IMR-90 (cell line): ENCODE data around the gene PLPP6. TPM values are rescaled to one million over a fixed set of nuclear protein-coding genes. Genes with fewer than 3 reads are reported as not detected.

Experiments used
- ATAC-seq: fragments of 200-7000 bp; cut with Tn5 transposase; 2 replicates; pipeline ENCODE4 v1.9.1; 2020; ENCODE audit warnings: low read depth, mild to moderate bottlenecking, moderate library complexity
- BruUV-seq: library from RNA; stranded (reverse); fragments of 400-500 nt; replicated peaks from 2 replicates; lab custom pipeline; 2021; lab: Mats Ljungman, UMichigan
- CTCF ChIA-PET: fragments of 300-600 bp; formaldehyde crosslinking; extraction: SDS; loops from one replicate; lab custom pipeline; 2021; ENCODE audit warnings: antibody characterized with exemption; lab: Yijun Ruan, JAX
- POLR2A ChIA-PET: fragments of 300-600 bp; sonication (Branson Sonifier 250); formaldehyde crosslinking; loops from one replicate; lab custom pipeline; 2022; ENCODE audit warnings: antibody characterized with exemption; ENCODE audit not compliant: unreplicated experiment; lab: Charles Lee
- DNase-seq: peaks from one replicate; pipeline ENCODE4 v3.0.0; 2013
- H2AFZ ChIP-seq: replicated peaks from 2 replicates; pipeline ENCODE3; 2013; ENCODE audit warnings: low read length, mild to moderate bottlenecking; ENCODE audit not compliant: poor library complexity
- H2AK5ac ChIP-seq: 2 replicates; pipeline ENCODE4 v1.6.1; 2013; ENCODE audit warnings: low read depth, low read length, inconsistent platforms
- H2AK9ac ChIP-seq: replicated peaks from 2 replicates; pipeline ENCODE3; 2013; ENCODE audit warnings: mild to moderate bottlenecking, low read depth, low read length, moderate library complexity; ENCODE audit not compliant: poor library complexity
- H2BK120ac ChIP-seq: 2 replicates; pipeline ENCODE4 v1.6.1; 2013; ENCODE audit warnings: low read depth, low read length, inconsistent platforms
- H2BK15ac ChIP-seq: 3 replicates; pipeline ENCODE4 v1.6.1; 2013; ENCODE audit warnings: low read depth, low read length, inconsistent platforms
- H2BK20ac ChIP-seq: 2 replicates; pipeline ENCODE4 v1.6.1; 2013; ENCODE audit warnings: low read depth, mild to moderate bottlenecking, inconsistent platforms, low read length, moderate library complexity
- H2BK5ac ChIP-seq: 2 replicates; pipeline ENCODE4 v1.6.1; 2013; ENCODE audit warnings: mild to moderate bottlenecking, low read depth, low read length, inconsistent platforms; ENCODE audit not compliant: poor library complexity, severe bottlenecking
- H3K14ac ChIP-seq: replicated peaks from 2 replicates; pipeline ENCODE4 v1.6.1; 2013; ENCODE audit warnings: low read depth, low read length, inconsistent platforms
- H3K18ac ChIP-seq: 2 replicates; pipeline ENCODE4 v1.6.1; 2013; ENCODE audit warnings: low read depth, low read length, control low read depth
- H3K23ac ChIP-seq: 2 replicates; pipeline ENCODE4 v1.6.1; 2013; ENCODE audit warnings: low read depth, low read length, inconsistent platforms
- H3K27ac ChIP-seq: 2 replicates; pipeline ENCODE4 v1.5.1; 2013; ENCODE audit warnings: mild to moderate bottlenecking, control low read depth, low read length; ENCODE audit not compliant: insufficient read depth
- H3K27me3 ChIP-seq: 2 replicates; pipeline ENCODE4 v1.6.1; 2013; ENCODE audit warnings: low read length; ENCODE audit not compliant: control insufficient read depth, insufficient read depth
- H3K36me3 ChIP-seq: 2 replicates; pipeline ENCODE4 v1.6.1; 2013; ENCODE audit warnings: low read length, mixed read lengths; ENCODE audit not compliant: control insufficient read depth, insufficient read depth
- H3K4ac ChIP-seq: 2 replicates; pipeline ENCODE4 v1.6.1; 2013; ENCODE audit warnings: low read depth, low read length, inconsistent platforms
- H3K4me1 ChIP-seq: 2 replicates; pipeline ENCODE4 v1.6.1; 2013; ENCODE audit warnings: low read length, mixed read lengths; ENCODE audit not compliant: control insufficient read depth, insufficient read depth
- H3K4me2 ChIP-seq: 2 replicates; pipeline ENCODE4 v1.6.1; 2013; ENCODE audit warnings: low read depth, mild to moderate bottlenecking, control low read depth, low read length, moderate library complexity
- H3K4me3 ChIP-seq: 2 replicates; pipeline ENCODE4 v1.5.1; 2013; ENCODE audit warnings: low read depth, mild to moderate bottlenecking, control low read depth, low read length, moderate library complexity; ENCODE audit not compliant: insufficient read depth
- H3K56ac ChIP-seq: 2 replicates; pipeline ENCODE4 v1.6.1; 2013; ENCODE audit warnings: low read length, inconsistent platforms; ENCODE audit not compliant: insufficient read depth; ENCODE audit errors: extremely low read depth
- H3K79me1 ChIP-seq, 2 experiments: 2 replicates each; pipeline ENCODE4 v1.6.1; 2013; ENCODE audit warnings: low read length in 2 of 2, inconsistent platforms in 1 of 2, low read depth in 1 of 2
- H3K9ac ChIP-seq: 2 replicates; pipeline ENCODE4 v1.6.1; 2013; ENCODE audit warnings: low read depth, low read length, control low read depth
- H3K9me1 ChIP-seq: 2 replicates; pipeline ENCODE4 v1.6.1; 2013; ENCODE audit warnings: low read length, inconsistent platforms; ENCODE audit not compliant: insufficient read depth
- H3K9me3 ChIP-seq: 2 replicates; pipeline ENCODE4 v1.6.1; 2013; ENCODE audit warnings: low read length; ENCODE audit not compliant: control insufficient read depth, insufficient read depth
- H4K20me1 ChIP-seq: 2 replicates; pipeline ENCODE4 v1.6.1; 2013; ENCODE audit warnings: low read length, inconsistent platforms; ENCODE audit not compliant: insufficient read depth
- H4K5ac ChIP-seq: 2 replicates; pipeline ENCODE4 v1.6.1; 2013; ENCODE audit warnings: mild to moderate bottlenecking, low read depth, low read length, control low read depth
- H4K8ac ChIP-seq, 2 experiments: 2 replicates each; pipeline ENCODE4 v1.6.1; 2013; ENCODE audit warnings: low read depth in 2 of 2, low read length in 2 of 2, control low read depth in 1 of 2, inconsistent platforms in 1 of 2
- H4K91ac ChIP-seq: 2 replicates; pipeline ENCODE4 v1.6.1; 2013; ENCODE audit warnings: low read depth, low read length, inconsistent platforms; ENCODE audit not compliant: insufficient read depth
- CEBPB ChIP-seq: IDR thresholded peaks from 2 replicates; pipeline ENCODE4 v1.6.1; 2012; ENCODE audit warnings: low read depth, low read length, improper control_type of control experiment
- RAD21 ChIP-seq: IDR thresholded peaks from 2 replicates; pipeline ENCODE4 v1.6.1; 2012; ENCODE audit warnings: low read length, improper control_type of control experiment
- WGBS, 2 experiments: methylation state at CpG; one replicate each; pipeline versions ENCODE4 v1.1.5 to v1.1.7; 2013; ENCODE audit warnings: missing lambda C conversion rate in 2 of 2; ENCODE audit not compliant: insufficient read length in 1 of 2; ENCODE audit errors: extremely low coverage in 2 of 2; 5-methylcytosine and 5-hydroxymethylcytosine counted together
- dilution Hi-C: fragments of 300-500 bp; cut with HindIII; formaldehyde crosslinking; loops from one replicate; pipeline ENCODE4 v1.14.3; 2018; ENCODE audit warnings: low sequenced_read_pairs; ENCODE audit not compliant: unreplicated experiment
- in situ Hi-C: fragments of 300-500 bp; cut with MboI; formaldehyde crosslinking; loops from 3 replicates; pipeline ENCODE4 v1.14.3; 2019; ENCODE audit warnings: low sequenced_read_pairs, inconsistent platforms, mixed read lengths
- intact Hi-C: fragments of 100-400 bp; cut with micrococcal nuclease; formaldehyde crosslinking; loops from 2 replicates; pipeline ENCODE4 v1.10.0; 2022
- polyA plus RNA-seq, 3 experiments: library from polyadenylated mRNA; depleted of rRNA; stranded (reverse); fragments of >200 nt; gene quantifications; 2 replicates each; pipeline ENCODE4 v1.2.3, GENCODE V29; 2012; ENCODE audit warnings: low replicate concordance in 1 of 3
- total RNA-seq: library from RNA; depleted of rRNA; stranded (reverse); fragments of >200 nt; gene quantifications from 2 replicates; pipeline ENCODE4 v1.2.3, GENCODE V29; 2012

PLPP6 gene
- total and polyA plus RNA-seq, 2 of the 4 experiments (the other 2 are of a cell fraction), result 3.4 to 5.9 TPM

- no peak overlapping the region for H3K4me3 ChIP-seq
- H3K23ac ChIP-seq, result no peak overlapping the region; the same call in 1 of the 2 replicates
- H2BK120ac ChIP-seq, result no peak overlapping the region
- H2AK5ac ChIP-seq, result no peak overlapping the region
- H3K4ac ChIP-seq, result no peak overlapping the region
- no peaks in the 10 kb centered on the region for H3K9me3 ChIP-seq
- no peak overlapping the region for H3K27ac ChIP-seq
- H2BK5ac ChIP-seq, result no peak overlapping the region
- H3K27me3 ChIP-seq, result no peaks in the 10 kb centered on the region
- H4K91ac ChIP-seq, result no peak overlapping the region
- H3K9ac ChIP-seq, result no peak overlapping the region
- H3K18ac ChIP-seq, result no peak overlapping the region
- H3K9me1 ChIP-seq, result peaks cover 10% of the 10 kb centered on the region
- peaks cover 10 to 56% of the 10 kb centered on the region in 2 experiments for H3K79me1 ChIP-seq
- no peak overlapping the region for H2AFZ ChIP-seq
- in situ Hi-C loops (loop anchor here (25.0 kb wide), 1 partner anchor 577 kb away; no protein-coding TSS in a partner anchor), intact Hi-C loops (no loop called here), dilution Hi-C loops (no loop called here)
- no peak overlapping the region for H2BK20ac ChIP-seq
- H3K36me3 ChIP-seq, result peaks cover 24% of the 10 kb centered on the region
- ChIA-PET POLR2A (no interaction called here), CTCF (no interaction called here)
- H2BK15ac ChIP-seq, result no peak overlapping the region
- no CpG with 5 or more reads among the region's 2 CpGs for WGBS, 2 experiments
- no peak for TF ChIP-seq CEBPB
- TF ChIP-seq RAD21, result no peak
- no peak overlapping the region for H3K14ac ChIP-seq
- H3K4me2 ChIP-seq, result no peak overlapping the region
- no peak for DNase-seq
- no peak overlapping the region for H3K56ac ChIP-seq
- H4K20me1 ChIP-seq, result peaks cover 7% of the 10 kb centered on the region; the same call in 1 of the 2 replicates
- no peak for ATAC-seq
- peaks cover 2% of the 10 kb centered on the region for H3K4me1 ChIP-seq
- H2AK9ac ChIP-seq, result no peak overlapping the region
- no peak overlapping the region for H4K8ac ChIP-seq
- no peak overlapping the region for H4K5ac ChIP-seq
- BruUV-seq, result no TSS peak
Measured at GRCh38 chr9:4689021-4689420, 26.9 kb downstream of the PLPP6 start.
